PC-3 (cell line): Measurements from ENCODE around the gene NDOR1. TPM values are rescaled to one million over a fixed set of nuclear protein-coding genes. Genes with fewer than 3 reads are reported as not detected.

ENCODE experiments used
- ATAC-seq: fragments of 200-7000 bp; cut with Tn5 transposase; 2 replicates; pipeline ENCODE4 v1.9.1; 2020; ENCODE audit warnings: mild to moderate bottlenecking, moderate library complexity
- BruUV-seq: library from RNA; stranded (reverse); fragments of 400-500 nt; replicated peaks from 2 replicates; lab custom pipeline; 2021; lab: Mats Ljungman, UMichigan
- CTCF ChIA-PET: fragments of 300-600 bp; sonication (Branson Sonifier 250); formaldehyde crosslinking; loops from one replicate; lab custom pipeline; 2022; ENCODE audit warnings: antibody characterized with exemption; lab: Charles Lee
- POLR2A ChIA-PET: fragments of 300-600 bp; sonication (Branson Sonifier 250); formaldehyde crosslinking; loops from one replicate; lab custom pipeline; 2022; ENCODE audit warnings: antibody characterized with exemption; ENCODE audit not compliant: unreplicated experiment; lab: Charles Lee
- DNase-seq: peaks from one replicate; pipeline ENCODE4 v3.0.0-alpha.2; 2015
- H2AFZ ChIP-seq: fragments of 300-600 bp; sonication (generic); 2 replicates; pipeline ENCODE4 v1.6.0; 2016; ENCODE audit warnings: antibody characterized with exemption, low read length
- H3F3A ChIP-seq: fragments of 300-600 bp; sonication (generic); one replicate; pipeline ENCODE4 v1.6.0; 2017; ENCODE audit warnings: antibody characterized with exemption, low read length, control low read depth, mild to moderate bottlenecking; ENCODE audit not compliant: unreplicated experiment
- H3K27ac ChIP-seq: fragments of 300-600 bp; sonication (generic); 2 replicates; pipeline ENCODE4 v1.5.1; 2016; ENCODE audit warnings: mild to moderate bottlenecking, low read length
- H3K27me3 ChIP-seq: fragments of 300-600 bp; sonication (generic); 2 replicates; pipeline ENCODE4 v1.6.1; 2016; ENCODE audit warnings: low read length, mixed read lengths
- H3K36me3 ChIP-seq: fragments of 300-600 bp; sonication (generic); 2 replicates; pipeline ENCODE4 v1.6.1; 2016; ENCODE audit warnings: low read depth, mixed run types, low read length, mixed read lengths
- H3K4me1 ChIP-seq: fragments of 300-600 bp; sonication (generic); 2 replicates; pipeline ENCODE4 v1.5.1; 2016; ENCODE audit warnings: low read length; ENCODE audit not compliant: insufficient read depth
- H3K4me2 ChIP-seq: fragments of 300-600 bp; sonication (generic); 2 replicates; pipeline ENCODE4 v1.6.0; 2016; ENCODE audit warnings: low read length
- H3K4me3 ChIP-seq: fragments of 300-600 bp; sonication (generic); 2 replicates; pipeline ENCODE4 v1.5.1; 2016; ENCODE audit warnings: mild to moderate bottlenecking, low read length, mixed read lengths
- H3K79me2 ChIP-seq: fragments of 300-600 bp; sonication (generic); 2 replicates; pipeline ENCODE4 v1.6.1; 2017; ENCODE audit warnings: low read length, mixed read lengths
- H3K9ac ChIP-seq: fragments of 300-600 bp; sonication (generic); 2 replicates; pipeline ENCODE4 v1.6.0; 2016; ENCODE audit warnings: mild to moderate bottlenecking, low read length
- H3K9me2 ChIP-seq: fragments of 300-600 bp; sonication (generic); replicated peaks from 2 replicates; pipeline ENCODE4 v1.6.1; 2016; ENCODE audit warnings: mixed run types, low read length, mixed read lengths
- H3K9me3 ChIP-seq: fragments of 300-600 bp; sonication (generic); 2 replicates; pipeline ENCODE4 v1.6.1; 2016; ENCODE audit warnings: low read length, mixed read lengths
- H4K20me1 ChIP-seq: fragments of 300-600 bp; sonication (generic); 2 replicates; pipeline ENCODE4 v1.6.1; 2016; ENCODE audit warnings: low read length, mixed read lengths
- EZH2 ChIP-seq: fragments of 300-600 bp; sonication (generic); IDR thresholded peaks from one replicate; pipeline ENCODE4 v1.6.1; 2017; ENCODE audit warnings: antibody characterized with exemption, mild to moderate bottlenecking, low read length; ENCODE audit not compliant: unreplicated experiment
- EZH2phosphoT487 ChIP-seq: fragments of 300-600 bp; sonication (generic); IDR thresholded peaks from 2 replicates; pipeline ENCODE4 v1.6.1; 2018; ENCODE audit warnings: mild to moderate bottlenecking, antibody characterized with exemption, low read length, borderline replicate concordance
- intact Hi-C: fragments of 100-400 bp; cut with micrococcal nuclease; formaldehyde crosslinking; loops from 2 replicates; pipeline ENCODE4 v1.9.0; 2023
- total RNA-seq: library from RNA; depleted of rRNA; stranded (reverse); fragments of >200 nt; gene quantifications from 2 replicates; pipeline ENCODE4 v1.2.3, GENCODE V29; 2014
- TF ChIP-seq, protein P1 (sequence below): fragments of 300-600 bp; sonication (generic); conservative IDR thresholded peaks from 2 replicates; pipeline ENCODE4 v1.5.1; 2017; ENCODE audit warnings: antibody characterized with exemption, low read depth, mild to moderate bottlenecking, low read length

NDOR1 gene
- total RNA-seq, 1 experiment from 2014 or later, result 25.7 TPM

DNA sequence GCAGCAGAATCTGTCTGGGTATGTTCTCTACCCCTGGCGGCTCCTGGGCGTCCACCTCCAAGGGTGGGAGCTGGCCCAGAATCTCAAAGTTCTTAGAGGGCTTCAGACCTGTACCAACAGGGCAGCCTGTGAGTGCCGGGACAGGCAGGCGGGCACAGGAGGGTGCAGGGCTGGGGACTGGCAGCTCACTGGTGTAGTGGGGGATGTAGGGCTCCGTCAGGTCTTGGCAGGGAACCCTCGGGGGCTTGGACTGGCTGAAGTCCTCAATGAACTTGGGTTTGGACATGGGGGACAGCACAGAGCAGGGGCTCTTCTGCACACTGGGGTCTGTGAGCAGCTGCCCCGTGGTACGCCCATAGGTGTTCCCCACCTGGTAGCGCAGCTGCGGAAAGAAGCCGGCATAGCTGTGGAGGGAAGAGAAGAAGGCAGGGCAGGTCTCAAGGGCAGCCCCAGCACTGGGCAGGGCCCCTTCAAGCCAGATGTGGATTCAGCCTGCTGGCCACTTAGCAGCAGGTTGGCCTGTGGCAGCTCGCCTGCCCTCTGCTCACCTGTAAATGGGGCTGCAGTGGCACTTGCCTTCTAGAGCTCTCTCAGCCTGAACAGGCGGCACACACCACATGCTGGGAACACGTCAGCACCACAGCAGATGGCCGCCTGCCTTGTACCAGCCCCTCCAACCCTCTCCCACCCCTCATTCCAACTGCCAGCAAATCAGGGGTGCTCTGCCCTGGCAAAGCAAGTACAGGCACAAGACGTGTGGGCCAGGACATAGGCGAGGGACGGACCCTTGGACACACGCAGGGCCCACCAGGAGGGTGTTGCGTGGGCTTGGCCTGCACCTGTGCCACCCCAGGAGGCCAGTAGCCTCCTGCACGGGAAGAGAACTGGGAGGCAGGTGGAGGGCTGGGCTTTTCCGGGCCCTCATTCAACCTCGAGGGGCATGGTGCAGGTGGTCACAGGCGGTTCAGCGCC, 40.2 kb downstream of the NDOR1 start:
- H3K4me1 ChIP-seq, result peaks cover 15% of the 10 kb centered on the region
- intact Hi-C loops, result no loop called here
- H3K27ac ChIP-seq, result no peak overlapping the region
- peaks cover 28% of the 10 kb centered on the region for H4K20me1 ChIP-seq
- no peak overlapping the region for H2AFZ ChIP-seq
- no peak overlapping the region for H3K9ac ChIP-seq
- no peak overlapping the region for H3K4me3 ChIP-seq
- no peaks in the 10 kb centered on the region for H3K9me2 ChIP-seq
- TF ChIP-seq, protein P1, sequence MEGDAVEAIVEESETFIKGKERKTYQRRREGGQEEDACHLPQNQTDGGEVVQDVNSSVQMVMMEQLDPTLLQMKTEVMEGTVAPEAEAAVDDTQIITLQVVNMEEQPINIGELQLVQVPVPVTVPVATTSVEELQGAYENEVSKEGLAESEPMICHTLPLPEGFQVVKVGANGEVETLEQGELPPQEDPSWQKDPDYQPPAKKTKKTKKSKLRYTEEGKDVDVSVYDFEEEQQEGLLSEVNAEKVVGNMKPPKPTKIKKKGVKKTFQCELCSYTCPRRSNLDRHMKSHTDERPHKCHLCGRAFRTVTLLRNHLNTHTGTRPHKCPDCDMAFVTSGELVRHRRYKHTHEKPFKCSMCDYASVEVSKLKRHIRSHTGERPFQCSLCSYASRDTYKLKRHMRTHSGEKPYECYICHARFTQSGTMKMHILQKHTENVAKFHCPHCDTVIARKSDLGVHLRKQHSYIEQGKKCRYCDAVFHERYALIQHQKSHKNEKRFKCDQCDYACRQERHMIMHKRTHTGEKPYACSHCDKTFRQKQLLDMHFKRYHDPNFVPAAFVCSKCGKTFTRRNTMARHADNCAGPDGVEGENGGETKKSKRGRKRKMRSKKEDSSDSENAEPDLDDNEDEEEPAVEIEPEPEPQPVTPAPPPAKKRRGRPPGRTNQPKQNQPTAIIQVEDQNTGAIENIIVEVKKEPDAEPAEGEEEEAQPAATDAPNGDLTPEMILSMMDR, result no peak
- peaks cover 5% of the 10 kb centered on the region for H3F3A ChIP-seq
- H3K4me2 ChIP-seq, result no peak overlapping the region
- ATAC-seq, result no peak
- ChIA-PET POLR2A (no interaction called here), CTCF (no interaction called here)
- peaks cover 17% of the 10 kb centered on the region for H3K36me3 ChIP-seq
- no peaks in the 10 kb centered on the region for H3K9me3 ChIP-seq
- DNase-seq, result no peak
- peaks cover 21% of the 10 kb centered on the region for H3K79me2 ChIP-seq
- H3K27me3 ChIP-seq, result no peaks in the 10 kb centered on the region
- no TSS peak for BruUV-seq

DNA sequence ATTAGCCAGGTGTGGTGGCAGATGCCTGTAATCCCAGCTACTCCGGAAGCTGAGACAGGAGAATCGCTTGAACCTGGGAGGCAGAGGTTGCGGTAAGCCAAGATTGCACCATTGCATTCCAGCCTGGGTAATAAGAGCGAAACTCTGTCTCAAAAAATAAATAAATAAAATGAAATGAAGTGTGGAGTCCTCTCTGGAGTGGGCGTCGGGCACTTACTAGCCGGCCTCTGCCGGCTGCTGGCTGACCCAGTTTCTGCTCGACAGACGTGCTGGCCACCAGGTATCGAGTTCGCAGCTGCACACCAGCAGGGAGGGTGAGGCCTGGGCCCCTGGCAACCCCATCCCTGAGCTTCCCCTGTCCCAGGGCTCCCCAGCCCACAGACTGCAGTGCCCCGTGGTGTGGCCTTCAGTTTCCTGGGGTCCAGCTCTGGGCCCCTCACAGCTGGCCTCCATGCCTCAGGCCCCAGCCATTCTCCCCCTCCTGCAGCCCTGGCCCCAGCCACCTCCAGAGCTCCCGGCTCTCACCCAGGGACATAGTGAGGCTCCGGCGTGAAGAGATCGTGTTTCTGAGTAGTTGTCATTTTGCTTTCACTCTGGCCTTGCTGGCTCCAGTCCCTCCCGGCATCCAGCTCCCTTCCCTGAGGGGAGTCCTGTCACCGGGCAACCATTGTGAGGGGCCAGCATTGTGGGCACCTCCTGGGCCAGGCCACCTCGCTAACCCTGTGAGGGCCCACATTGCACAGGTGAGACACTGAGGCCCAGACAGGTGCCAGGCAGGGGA, 41.8 kb downstream of the NDOR1 start:
- BruUV-seq, result no TSS peak
- Histone ChIP-seq H4K20me1 (peaks cover 20% of the 10 kb centered on the region), H3K9ac (no peak overlapping the region), H3K4me3 (no peak overlapping the region), H3K36me3 (peaks cover 9% of the 10 kb centered on the region), H3K27ac (no peak overlapping the region), H3F3A (peaks cover 5% of the 10 kb centered on the region), H3K4me2 (no peak overlapping the region), H3K9me2 (no peaks in the 10 kb centered on the region), H3K27me3 (no peaks in the 10 kb centered on the region), H2AFZ (no peak overlapping the region), H3K79me2 (peaks cover 13% of the 10 kb centered on the region), H3K4me1 (peaks cover 14% of the 10 kb centered on the region), H3K9me3 (no peaks in the 10 kb centered on the region)
- ATAC-seq, result no peak
- TF ChIP-seq, protein P1, result no peak
- no peak for TF ChIP-seq EZH2phosphoT487
- no peak for TF ChIP-seq EZH2
- ChIA-PET CTCF (no interaction called here), POLR2A (no interaction called here)
- no peak for DNase-seq
- intact Hi-C loops, result no loop called here

DNA sequence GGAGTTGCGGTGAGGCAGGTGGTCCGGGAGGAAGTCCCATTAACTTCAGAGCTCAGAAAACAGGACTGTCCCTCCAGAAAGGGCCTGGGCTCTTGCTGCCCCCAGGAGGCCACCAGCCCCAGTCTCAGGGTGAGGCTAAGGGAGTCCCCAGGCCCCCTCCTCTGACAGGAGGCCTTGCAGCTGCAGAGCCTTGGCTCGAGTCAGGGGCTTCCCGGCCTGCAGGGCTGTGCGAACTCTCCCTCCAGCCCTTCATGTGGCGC, 42.3 kb downstream of the NDOR1 start:
- TF ChIP-seq EZH2 (no peak), EZH2phosphoT487 (no peak)
- TF ChIP-seq, protein P1, result no peak
- Histone ChIP-seq H3K79me2 (peaks cover 7% of the 10 kb centered on the region), H3K9ac (no peak overlapping the region), H3K27me3 (no peaks in the 10 kb centered on the region), H4K20me1 (peaks cover 15% of the 10 kb centered on the region), H3K4me3 (no peak overlapping the region), H3K9me2 (no peaks in the 10 kb centered on the region), H3K36me3 (peaks cover 4% of the 10 kb centered on the region), H3K9me3 (no peaks in the 10 kb centered on the region), H3F3A (peaks cover 4% of the 10 kb centered on the region), H3K4me2 (no peak overlapping the region), H2AFZ (no peak overlapping the region), H3K27ac (no peak overlapping the region), H3K4me1 (peaks cover 8% of the 10 kb centered on the region; the same call in 1 of the 2 replicates)
- intact Hi-C loops, result no loop called here
- no peak for ATAC-seq
- POLR2A ChIA-PET, result no interaction called here
- no TSS peak for BruUV-seq
- CTCF ChIA-PET, result no interaction called here
- no peak for DNase-seq
